GM21360 (cell line): Measurements from ENCODE around the gene ZNF205.

Experiments used
- ATAC-seq: cut with Tn5 transposase; IDR thresholded peaks from one replicate; pipeline ENCODE4 v1.9.1; 2021; ENCODE audit warnings: mild to moderate bottlenecking, moderate library complexity; ENCODE audit not compliant: unreplicated experiment

Gene ZNF205

DNA sequence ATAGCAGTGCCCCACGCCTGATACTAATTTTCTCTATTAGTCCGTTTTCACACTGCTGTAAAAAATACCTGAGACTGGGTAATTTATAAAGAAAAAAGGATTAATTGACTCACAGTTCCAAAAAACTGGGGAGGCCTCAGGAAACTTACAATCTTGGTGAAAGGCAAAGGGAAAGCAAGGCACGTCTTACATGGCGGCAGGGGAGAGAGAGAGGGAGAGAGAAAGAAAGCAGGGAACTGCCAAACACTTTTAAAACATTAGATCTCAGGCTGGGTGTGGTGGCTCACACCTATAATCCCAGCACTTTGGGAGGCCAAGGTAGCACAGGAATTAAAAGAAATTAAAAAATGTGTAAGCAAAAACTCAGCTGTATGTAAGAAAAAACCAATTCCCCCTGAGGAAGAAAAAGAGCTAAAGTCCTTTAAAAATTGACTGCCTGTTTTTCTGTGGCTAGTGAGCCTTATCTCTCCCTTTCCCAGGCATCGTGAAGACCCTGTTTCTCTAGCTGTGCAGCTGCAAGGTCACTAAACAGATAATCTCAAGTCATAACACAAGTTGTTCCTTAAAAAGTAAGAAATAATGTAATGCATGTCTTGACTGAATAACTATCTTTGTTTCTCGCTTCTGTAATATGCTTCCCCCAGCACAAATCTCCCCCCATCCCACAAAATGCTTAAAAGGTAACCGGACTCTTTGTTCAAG lies 27.3 kb upstream of the ZNF205 start:
- no peak for ATAC-seq

- no peak for ATAC-seq
Measured at GRCh38 chr16:3085868-3086595, 26.4 kb upstream of the ZNF205 start.

- ATAC-seq = no peak
Measured at GRCh38 chr16:3086596-3087242, 25.7 kb upstream of the ZNF205 start.

GRCh38 chr16:3087243-3088235 lies 24.8 kb upstream of the ZNF205 start:
- ATAC-seq = no peak

GRCh38 chr16:3088450-3088849 lies 23.9 kb upstream of the ZNF205 start:
- ATAC-seq = no peak

GRCh38 chr16:3088925-3089716 lies 23.3 kb upstream of the ZNF205 start:
- no peak for ATAC-seq

- no peak for ATAC-seq
Measured at GRCh38 chr16:3089717-3090592, 22.4 kb upstream of the ZNF205 start.

GRCh38 chr16:3091551-3091950 lies 20.8 kb upstream of the ZNF205 start:
- no peak for ATAC-seq

- ATAC-seq = no peak
Measured at GRCh38 chr16:3092501-3092941, 19.9 kb upstream of the ZNF205 start.

DNA sequence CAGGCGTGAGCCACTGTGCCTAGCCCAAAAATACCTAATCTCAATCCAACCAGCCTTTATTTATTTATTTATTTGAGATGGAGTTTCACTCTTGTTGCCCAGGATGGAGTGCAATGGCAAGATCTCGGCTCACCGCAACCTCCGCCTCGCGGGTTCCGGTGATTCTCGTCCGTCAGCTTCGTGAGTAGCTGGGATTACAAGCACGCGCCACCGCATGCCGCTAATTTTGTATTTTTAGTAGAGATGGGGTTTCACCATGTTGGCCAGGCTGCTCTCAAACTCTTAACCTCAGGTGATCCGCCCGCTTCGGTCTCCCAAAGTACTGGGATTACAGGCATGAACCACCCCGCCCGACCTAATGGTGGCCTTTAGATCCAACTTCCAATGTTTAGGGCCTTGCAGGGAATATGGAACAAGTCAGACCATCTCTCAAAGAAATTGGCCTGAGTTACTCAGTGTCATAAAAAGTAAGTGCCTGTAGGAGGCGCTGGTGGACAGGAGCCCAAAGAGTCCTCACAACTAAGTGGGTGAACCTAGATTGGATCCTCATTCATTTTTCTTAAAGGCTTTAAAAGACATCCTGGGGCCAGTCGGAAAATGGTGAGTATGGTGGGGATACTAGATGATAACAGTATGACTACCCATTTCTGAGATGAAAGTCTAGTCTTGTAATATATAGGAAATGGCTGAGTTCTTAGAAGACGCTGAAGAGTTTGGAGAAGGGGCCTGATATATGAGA lies 17.9 kb upstream of the ZNF205 start:
- ATAC-seq = no peak

- ATAC-seq = peak; percentile 68
Measured at GRCh38 chr16:3095869-3096268, 16.5 kb upstream of the ZNF205 start.

DNA sequence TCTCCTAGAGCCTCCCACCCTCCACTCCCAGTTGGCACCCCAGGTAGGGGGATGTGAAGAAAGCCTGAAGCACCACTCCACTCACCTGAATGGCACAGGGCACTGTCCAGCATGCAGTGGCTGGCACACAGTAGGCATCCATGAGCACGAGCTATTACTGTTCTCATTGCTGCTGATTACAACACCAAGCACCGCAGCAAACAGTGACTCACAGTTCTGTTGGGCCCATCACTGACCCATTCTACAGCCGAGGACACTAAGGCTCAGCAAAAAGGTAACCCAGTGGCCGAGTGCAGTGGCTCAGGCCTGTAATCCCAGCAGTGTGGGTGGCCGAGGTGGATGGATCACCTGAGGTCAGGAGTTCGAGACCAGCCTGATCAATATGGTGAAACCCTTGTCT lies 16.0 kb upstream of the ZNF205 start:
- no peak for ATAC-seq

DNA sequence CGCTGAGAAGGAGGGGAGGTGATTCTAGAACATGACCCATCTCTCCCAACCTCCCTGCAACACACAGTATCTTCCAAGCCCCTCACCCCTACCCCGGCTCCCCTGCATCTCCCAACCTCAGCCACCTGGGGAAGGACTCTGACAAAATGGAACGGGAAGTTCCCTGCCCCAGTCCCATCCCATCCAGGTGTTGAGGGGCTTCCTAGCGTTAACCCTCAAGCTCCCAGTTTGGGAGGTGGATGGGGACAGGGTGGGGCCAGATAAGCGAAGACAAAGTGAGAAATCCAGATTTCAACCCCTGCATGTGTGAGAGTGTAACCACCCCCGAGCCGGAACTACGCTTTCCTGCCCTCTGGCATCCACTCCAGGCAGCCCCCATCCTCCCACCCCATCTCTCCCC lies 15.1 kb upstream of the ZNF205 start:
- ATAC-seq = no peak

DNA sequence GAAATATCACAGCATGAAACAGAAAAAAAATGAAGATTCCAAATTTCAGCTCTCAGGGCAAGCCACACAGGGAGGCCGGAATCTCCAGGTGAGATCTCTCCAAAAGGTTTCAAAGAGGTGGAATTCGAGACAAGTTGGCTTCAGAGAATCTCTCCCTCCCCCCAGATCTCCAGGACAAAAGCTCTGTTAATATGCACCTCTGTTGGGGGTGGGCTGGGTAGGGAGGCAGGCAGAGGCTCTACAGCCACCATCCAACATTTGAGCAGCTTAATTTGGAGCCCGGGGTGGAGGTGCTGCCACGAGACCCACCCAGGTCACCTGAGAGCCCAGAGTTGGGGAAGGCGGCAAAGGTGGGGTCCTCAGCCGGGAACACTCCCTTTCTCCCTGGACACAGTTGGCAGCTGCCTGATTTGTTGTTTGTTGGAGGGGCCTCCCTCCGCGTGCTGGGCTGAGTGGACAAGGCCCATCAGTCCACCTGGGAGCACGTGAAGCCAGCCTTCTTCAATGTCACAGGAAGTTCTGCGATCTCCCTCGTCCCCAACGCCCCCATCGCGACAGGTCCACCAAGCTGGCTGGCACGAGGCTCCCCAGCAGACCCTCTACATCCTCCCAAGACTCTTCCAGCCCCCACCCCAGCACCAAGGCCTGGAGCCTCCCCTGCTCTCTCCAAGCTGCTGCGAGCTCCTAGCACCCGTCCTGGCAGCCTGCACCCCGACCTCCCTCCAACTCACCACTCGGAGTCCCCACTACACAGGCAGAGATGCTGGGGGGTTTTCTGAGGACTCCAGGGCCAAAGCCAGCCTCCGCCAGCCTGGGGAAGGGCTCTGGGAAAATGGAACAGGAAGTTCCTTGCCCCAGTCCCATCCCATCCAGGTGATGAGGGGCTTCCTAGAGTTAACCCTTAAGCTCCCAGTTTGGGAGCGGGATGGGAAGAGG lies 13.7 kb upstream of the ZNF205 start, which contains the start of gene ZSCAN10:
TSS of gene ZSCAN10 (minus strand) at position 836 of the 936 bp plus-strand sequence. CDS start 6,357 bp downstream, outside the sequence.
- no peak for ATAC-seq

GRCh38 chr16:3099395-3099731 lies 13.0 kb upstream of the ZNF205 start:
- no peak for ATAC-seq

DNA sequence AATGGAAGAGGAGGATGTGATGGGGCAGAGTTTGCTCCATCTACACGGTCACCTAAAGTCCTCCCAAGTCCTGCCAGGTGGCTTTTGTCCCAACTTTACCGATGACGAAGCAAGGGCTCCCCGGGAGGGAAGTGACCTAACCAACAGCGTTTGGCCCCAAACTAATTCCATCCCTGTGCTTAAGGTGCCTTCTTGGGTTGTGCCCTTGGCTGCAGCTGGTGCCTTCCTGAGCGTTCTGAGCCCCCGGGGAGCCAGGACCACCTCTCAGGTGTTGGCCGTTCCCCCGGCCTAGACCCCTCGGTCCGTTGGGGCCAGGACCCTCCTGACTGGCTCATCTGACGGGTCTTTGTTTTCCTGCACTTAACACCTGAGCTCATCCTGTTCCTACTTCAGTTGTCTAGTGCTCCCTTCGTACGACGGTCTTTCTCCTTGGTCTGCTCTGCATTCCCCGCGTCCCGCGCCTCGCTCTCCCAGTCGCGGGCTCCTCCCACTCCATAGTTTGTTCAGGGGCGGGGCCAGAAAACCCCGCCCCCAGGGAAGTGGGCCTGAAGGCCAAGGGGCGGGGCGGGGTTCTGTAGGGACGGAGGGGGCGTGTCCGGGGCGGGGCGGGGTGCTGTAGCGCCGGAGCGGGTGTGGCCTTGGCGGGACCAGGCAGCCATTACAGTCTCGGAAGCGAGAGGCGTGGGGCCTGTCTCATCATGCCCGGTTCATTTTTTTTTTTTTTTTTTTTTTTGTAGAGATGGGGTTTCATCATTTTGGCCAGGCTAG lies 12.5 kb upstream of the ZNF205 start:
- ATAC-seq = no peak
